ENCODE data around the gene RARB. TPM values are rescaled to one million over a fixed set of nuclear protein-coding genes. Genes with fewer than 3 reads are reported as not detected.

The RARB gene
- total RNA-seq, 2 donors from 2014 or later = not detected

GRCh38 chr3:25416176-25416575 is 11.9 kb upstream of the RARB start:
- DNase-seq (ENCODE audit: low spot score in 2 of 2) = no peak
- Mint-ChIP-seq H3K36me3 (no peaks in the 10 kb centered on the region), H3K27ac (no peak overlapping the region), H3K9me3 (peaks cover 9 to 11% of the 10 kb centered on the region in 2 donors)
- no peak for ATAC-seq

DNA sequence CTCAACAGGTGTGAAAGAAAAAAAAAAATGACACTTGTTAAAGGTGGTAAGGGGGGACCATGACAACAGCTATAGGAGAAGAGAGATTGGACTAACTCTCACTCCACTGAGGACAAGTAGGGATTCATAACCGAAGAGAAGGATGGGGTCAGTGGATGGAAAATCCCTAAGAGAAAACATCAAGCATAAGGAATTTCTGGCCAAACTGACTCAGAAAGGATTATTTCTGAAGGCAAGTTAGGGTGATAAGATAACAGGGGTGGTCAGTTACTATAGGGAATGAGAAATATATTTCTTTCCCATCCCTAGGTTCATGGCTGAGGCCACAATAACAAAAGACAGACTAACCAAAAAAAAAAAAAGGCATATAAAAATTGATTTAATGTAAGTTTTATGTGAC is 9.5 kb upstream of the RARB start:
- DNase-seq (ENCODE audit: low spot score in 2 of 2) = no peak
- H3K36me3 Mint-ChIP-seq = no peaks in the 10 kb centered on the region
- peaks cover 9 to 11% of the 10 kb centered on the region in 2 donors for H3K9me3 Mint-ChIP-seq
- ATAC-seq = no peak
- H3K27ac Mint-ChIP-seq = no peak overlapping the region

GRCh38 chr3:25419251-25419650 is 8.8 kb upstream of the RARB start:
- H3K9me3 Mint-ChIP-seq = peaks cover 6 to 9% of the 10 kb centered on the region in 2 donors
- no peaks in the 10 kb centered on the region for H3K36me3 Mint-ChIP-seq
- no peak for ATAC-seq
- DNase-seq (ENCODE audit: low spot score in 2 of 2) = no peak
- H3K27ac Mint-ChIP-seq = no peak overlapping the region

DNA sequence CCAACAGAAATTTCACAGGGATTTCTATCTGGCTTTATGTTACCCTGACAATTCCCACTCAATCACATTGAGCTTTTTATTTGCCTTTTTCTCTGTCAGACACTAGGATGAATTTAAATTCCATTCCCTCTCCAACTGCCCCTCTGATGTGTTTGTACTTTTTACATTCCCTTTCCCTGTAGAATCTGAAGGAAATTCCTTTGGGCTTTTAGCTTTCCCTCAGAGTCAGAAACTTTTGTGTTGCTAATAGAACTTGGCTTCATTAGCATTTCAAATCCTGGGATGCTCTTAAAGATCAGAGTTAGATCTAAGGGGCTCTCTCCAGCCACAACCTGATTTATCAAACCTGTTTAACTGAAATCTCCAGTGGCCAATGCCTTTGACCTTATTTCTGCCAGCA is 7.9 kb upstream of the RARB start:
- no peak for ATAC-seq
- H3K36me3 Mint-ChIP-seq = no peaks in the 10 kb centered on the region
- peaks cover 6 to 9% of the 10 kb centered on the region in 2 donors for H3K9me3 Mint-ChIP-seq
- H3K27ac Mint-ChIP-seq = no peak overlapping the region
- DNase-seq (ENCODE audit: low spot score in 2 of 2) = no peak

DNA sequence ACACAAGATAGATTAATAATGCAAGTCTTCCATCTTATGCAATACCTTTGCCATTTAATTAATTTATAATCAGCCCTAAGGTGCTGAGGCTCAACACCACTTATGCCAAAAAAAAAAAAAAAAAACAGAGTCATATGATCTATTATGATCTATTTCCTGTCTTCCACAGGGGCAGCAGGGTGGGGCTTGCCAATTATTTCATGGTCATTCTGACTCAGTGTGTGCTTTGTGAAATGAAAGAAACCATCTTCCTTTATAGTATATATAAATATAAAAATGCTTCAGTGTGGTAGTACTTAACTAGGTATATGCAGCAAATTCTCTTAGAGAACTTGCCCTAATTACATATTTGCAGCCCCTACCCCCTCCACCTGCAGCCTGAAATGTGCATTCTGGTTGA is 7.2 kb upstream of the RARB start:
- Mint-ChIP-seq H3K36me3 (no peaks in the 10 kb centered on the region), H3K27ac (no peak overlapping the region), H3K9me3 (peaks cover 6 to 9% of the 10 kb centered on the region in 2 donors)
- ATAC-seq (no peak), DNase-seq (ENCODE audit: low spot score in 2 of 2) (no peak)

GRCh38 chr3:25421747-25422146 is 6.3 kb upstream of the RARB start:
- no peak for ATAC-seq
- DNase-seq (ENCODE audit: low spot score in 2 of 2) = no peak
- Mint-ChIP-seq H3K36me3 (peaks cover 0 to 5% of the 10 kb centered on the region in 2 donors), H3K27ac (no peak overlapping the region), H3K9me3 (peaks cover 6 to 9% of the 10 kb centered on the region in 2 donors)

- DNase-seq (ENCODE audit: low spot score in 2 of 2) = no peak
- no peak overlapping the region for H3K27ac Mint-ChIP-seq
Measured at GRCh38 chr3:25423780-25424588, 4.1 kb upstream of the RARB start.

DNA sequence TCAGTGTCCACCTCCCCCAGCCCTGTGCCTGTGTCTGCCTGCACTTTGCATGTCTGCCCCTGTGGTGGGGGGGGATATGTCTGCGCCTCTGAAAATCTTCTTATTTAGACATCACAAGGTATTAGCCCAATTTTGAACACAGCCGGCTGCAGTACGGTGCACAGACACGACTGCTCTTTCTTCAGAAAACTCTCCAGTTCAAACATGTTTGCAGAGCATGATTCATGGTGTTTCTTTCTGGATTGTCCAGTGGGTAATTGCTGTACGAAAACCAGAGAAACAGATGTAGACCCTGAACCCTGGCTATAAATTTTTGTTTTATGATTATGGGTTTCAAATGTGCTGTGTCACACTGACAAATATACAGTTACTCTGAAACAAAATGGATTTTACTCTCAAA is 3.4 kb upstream of the RARB start:
- ATAC-seq (no peak), DNase-seq (ENCODE audit: low spot score in 2 of 2) (no peak)
- H3K27ac Mint-ChIP-seq = no peak overlapping the region
- H3K36me3 Mint-ChIP-seq = peaks cover 0 to 12% of the 10 kb centered on the region in 2 donors
- peaks cover 0 to 4% of the 10 kb centered on the region in 2 donors for H3K9me3 Mint-ChIP-seq

More at GRCh38 chr3:25423780-25424588, 4.1 kb upstream of the RARB start:
- Mint-ChIP-seq H3K36me3 (peaks cover 0 to 12% of the 10 kb centered on the region in 2 donors), H3K9me3 (peaks cover 0 to 4% of the 10 kb centered on the region in 2 donors)
- no peak for ATAC-seq

- no peak overlapping the region for H3K27ac Mint-ChIP-seq
- no peak for DNase-seq (ENCODE audit: low spot score in 2 of 2)
- peaks cover 0 to 12% of the 10 kb centered on the region in 2 donors for H3K36me3 Mint-ChIP-seq
- H3K9me3 Mint-ChIP-seq = no peaks in the 10 kb centered on the region
- no peak for ATAC-seq
Measured at GRCh38 chr3:25426408-25426807, 1.7 kb upstream of the RARB start.

DNA sequence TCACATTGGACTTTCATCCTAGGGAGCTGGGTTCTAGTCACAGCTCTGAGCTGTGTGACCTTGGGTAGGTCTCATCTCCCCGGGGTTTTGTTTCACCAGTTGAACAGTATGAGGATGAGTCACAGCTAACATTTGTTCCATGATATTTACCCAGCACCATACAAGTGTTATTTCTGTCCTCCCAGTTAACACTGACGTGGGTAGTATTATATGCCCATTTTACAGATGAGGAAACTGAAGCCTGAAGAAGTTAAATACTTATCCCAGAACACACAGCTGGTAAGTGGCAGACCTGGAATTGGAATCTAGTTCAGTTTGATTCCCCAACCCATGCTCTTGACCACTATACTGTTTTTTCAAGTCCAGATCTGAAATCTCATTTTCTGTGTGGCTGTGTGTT is 908 bp upstream of the RARB start:
- ATAC-seq (no peak), DNase-seq (ENCODE audit: low spot score in 2 of 2) (no peak)
- H3K9me3 Mint-ChIP-seq = no peaks in the 10 kb centered on the region
- H3K36me3 Mint-ChIP-seq = peaks cover 0 to 12% of the 10 kb centered on the region in 2 donors
- no peak overlapping the region for H3K27ac Mint-ChIP-seq

GRCh38 chr3:25427563-25427941 is 511 bp upstream of the RARB start:
- Mint-ChIP-seq H3K27ac (no peak overlapping the region), H3K36me3 (peaks cover 0 to 12% of the 10 kb centered on the region in 2 donors), H3K9me3 (no peaks in the 10 kb centered on the region)
- ATAC-seq (no peak), DNase-seq (ENCODE audit: low spot score in 2 of 2) (no peak)

DNA sequence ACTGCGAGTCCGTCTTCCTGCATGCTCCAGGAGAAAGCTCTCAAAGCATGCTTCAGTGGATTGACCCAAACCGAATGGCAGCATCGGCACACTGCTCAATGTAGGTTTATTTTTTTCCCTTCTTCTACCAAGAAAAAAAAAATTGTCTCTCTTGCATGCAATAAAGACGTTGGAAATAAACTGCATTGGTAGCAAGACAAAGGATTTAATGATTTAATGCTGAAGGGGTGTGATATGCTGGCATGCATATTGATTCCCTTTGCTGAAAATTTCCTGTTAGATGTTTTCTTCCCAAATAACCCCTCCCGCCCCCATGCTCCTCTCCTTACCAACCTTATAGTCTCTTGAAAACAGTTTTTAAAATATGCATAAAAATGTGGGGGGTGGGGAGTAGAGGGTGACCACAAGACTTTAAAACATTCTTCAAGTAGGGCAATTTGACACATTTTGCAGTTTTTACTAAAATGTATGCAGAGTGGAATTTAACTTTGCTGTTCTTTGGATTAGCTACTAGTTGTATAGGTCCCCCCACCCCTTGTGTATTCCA is 799 bp downstream of the RARB start:
- Mint-ChIP-seq H3K27ac (no peak overlapping the region), H3K9me3 (no peaks in the 10 kb centered on the region), H3K36me3 (peaks cover 0 to 12% of the 10 kb centered on the region in 2 donors)
- DNase-seq (ENCODE audit: low spot score in 2 of 2) (no peak), ATAC-seq (no peak)

GRCh38 chr3:25429361-25430286 is 1.6 kb downstream of the RARB start:
- no peak for DNase-seq (ENCODE audit: low spot score in 2 of 2)
- no peaks in the 10 kb centered on the region for H3K9me3 Mint-ChIP-seq
- H3K36me3 Mint-ChIP-seq = peaks cover 0 to 12% of the 10 kb centered on the region in 2 donors
- no peak for ATAC-seq
- H3K27ac Mint-ChIP-seq = no peak overlapping the region

GRCh38 chr3:25430287-25430934 is 2.3 kb downstream of the RARB start:
- Mint-ChIP-seq H3K36me3 (peaks cover 0 to 12% of the 10 kb centered on the region in 2 donors), H3K27ac (no peak overlapping the region), H3K9me3 (no peaks in the 10 kb centered on the region)
- no peak for ATAC-seq
- DNase-seq (ENCODE audit: low spot score in 2 of 2) = no peak

- no peak overlapping the region for H3K27ac Mint-ChIP-seq
- ATAC-seq (no peak), DNase-seq (ENCODE audit: low spot score in 2 of 2) (no peak)
- peaks cover 0 to 12% of the 10 kb centered on the region in 2 donors for H3K36me3 Mint-ChIP-seq
- no peaks in the 10 kb centered on the region for H3K9me3 Mint-ChIP-seq
Measured at GRCh38 chr3:25430935-25431770, 3.1 kb downstream of the RARB start.

- Mint-ChIP-seq H3K36me3 (peaks cover 0 to 2% of the 10 kb centered on the region in 2 donors), H3K27ac (no peak overlapping the region), H3K9me3 (no peaks in the 10 kb centered on the region)
- no peak for DNase-seq (ENCODE audit: low spot score in 2 of 2)
- ATAC-seq = no peak
Measured at GRCh38 chr3:25432176-25432720, 4.2 kb downstream of the RARB start.
